HG02678 (cell line): ENCODE results near the gene CR1.
"Not testable (repeated sequence)": the region's sequence is repeated elsewhere in the genome, so short reads cannot be mapped to it uniquely, and the experiment has no call there.

ENCODE experiments used
- ATAC-seq: cut with Tn5 transposase; IDR thresholded peaks from one replicate; pipeline ENCODE4 v1.9.1; 2021; ENCODE audit warnings: mild to moderate bottlenecking, moderate library complexity; ENCODE audit not compliant: unreplicated experiment

Gene CR1

GRCh38 chr1:207638487-207639145 is 142.7 kb downstream of the CR1 start:
- not testable (repeated sequence) for ATAC-seq

- ATAC-seq: not testable (repeated sequence)
Observed at GRCh38 chr1:207639362-207639761, 143.4 kb downstream of the CR1 start.

GRCh38 chr1:207644166-207644851 is 148.4 kb downstream of the CR1 start:
- no peak for ATAC-seq

GRCh38 chr1:207644852-207645634 is 149.1 kb downstream of the CR1 start, which contains the start of gene CR1L:
Gene CR1L, plus strand, starts transcription at chr1:207645133. Its CDS starts 101 bp downstream, at chr1:207645234.
- ATAC-seq: peak; percentile 92

- no peak for ATAC-seq
Observed at GRCh38 chr1:207645635-207646081, 149.7 kb downstream of the CR1 start.

- ATAC-seq: no peak
Observed at GRCh38 chr1:207646171-207646570, 150.2 kb downstream of the CR1 start.

GRCh38 chr1:207646944-207647579 is 151.1 kb downstream of the CR1 start:
- no peak for ATAC-seq

- ATAC-seq: no peak
Observed at GRCh38 chr1:207647671-207648333, 151.8 kb downstream of the CR1 start.

- ATAC-seq: no peak
Observed at GRCh38 chr1:207648334-207649209, 152.6 kb downstream of the CR1 start.

- ATAC-seq: no peak
Observed at GRCh38 chr1:207649210-207649753, 153.3 kb downstream of the CR1 start.

- ATAC-seq: peak; percentile 33
Observed at GRCh38 chr1:207649865-207650580, 154.1 kb downstream of the CR1 start.

GRCh38 chr1:207651583-207651982 is 155.6 kb downstream of the CR1 start:
- ATAC-seq: no peak

- ATAC-seq: no peak
Observed at GRCh38 chr1:207654320-207654719, 158.4 kb downstream of the CR1 start.

GRCh38 chr1:207658408-207658807 is 162.5 kb downstream of the CR1 start:
- ATAC-seq: no peak

- ATAC-seq: no peak
Observed at GRCh38 chr1:207658904-207659485, 163.0 kb downstream of the CR1 start.

- ATAC-seq: no peak
Observed at GRCh38 chr1:207659545-207660153, 163.7 kb downstream of the CR1 start.

GRCh38 chr1:207661420-207661819 is 165.5 kb downstream of the CR1 start:
- ATAC-seq: not testable (repeated sequence)

GRCh38 chr1:207666342-207666741 is 170.4 kb downstream of the CR1 start:
- no peak for ATAC-seq
